ENCODE measurements around the gene SCEL. TPM values are rescaled to one million over a fixed set of nuclear protein-coding genes. Genes with fewer than 3 reads are reported as not detected.

The SCEL gene
- total RNA-seq, 1 donor from 2014 or later, result not detected

GRCh38 chr13:77619655-77620054, 84.1 kb downstream of the SCEL start:
- no peak for TF ChIP-seq CTCF (IDR thresholded peaks at IDR 0.05; ENCODE audit: unreplicated experiment)
- H3K4me3 Mint-ChIP-seq (ENCODE audit: low read depth), result no peak overlapping the region
- H3K9me3 Mint-ChIP-seq (ENCODE audit: low read depth), result no peaks in the 10 kb centered on the region
- H3K36me3 Mint-ChIP-seq (ENCODE audit: insufficient read depth), result no peaks in the 10 kb centered on the region
- no peaks in the 10 kb centered on the region for H3K4me1 Mint-ChIP-seq (ENCODE audit: low read depth)
- H3K27me3 Mint-ChIP-seq, result peaks cover 3% of the 10 kb centered on the region
- H3K27ac Mint-ChIP-seq, result no peak overlapping the region
- no peak for DNase-seq (ENCODE audit: low spot score, unreplicated experiment)

GRCh38 chr13:77620138-77620537, 84.6 kb downstream of the SCEL start:
- Mint-ChIP-seq H3K4me1 (ENCODE audit: low read depth) (no peaks in the 10 kb centered on the region), H3K4me3 (ENCODE audit: low read depth) (no peak overlapping the region), H3K36me3 (ENCODE audit: insufficient read depth) (no peaks in the 10 kb centered on the region), H3K27me3 (peaks cover 3% of the 10 kb centered on the region), H3K27ac (no peak overlapping the region), H3K9me3 (ENCODE audit: low read depth) (no peaks in the 10 kb centered on the region)
- TF ChIP-seq CTCF (IDR thresholded peaks at IDR 0.05; ENCODE audit: unreplicated experiment), result no peak
- no peak for DNase-seq (ENCODE audit: low spot score, unreplicated experiment)

GRCh38 chr13:77623806-77624205, 88.3 kb downstream of the SCEL start:
- TF ChIP-seq CTCF (IDR thresholded peaks at IDR 0.05; ENCODE audit: unreplicated experiment), result no peak
- Mint-ChIP-seq H3K9me3 (ENCODE audit: low read depth) (no peaks in the 10 kb centered on the region), H3K4me3 (ENCODE audit: low read depth) (no peak overlapping the region), H3K27ac (no peak overlapping the region), H3K27me3 (peaks cover 3% of the 10 kb centered on the region), H3K36me3 (ENCODE audit: insufficient read depth) (no peaks in the 10 kb centered on the region), H3K4me1 (ENCODE audit: low read depth) (no peaks in the 10 kb centered on the region)
- no peak for DNase-seq (ENCODE audit: low spot score, unreplicated experiment)

GRCh38 chr13:77628170-77628569, 92.7 kb downstream of the SCEL start:
- Mint-ChIP-seq H3K27ac (no peak overlapping the region), H3K4me1 (ENCODE audit: low read depth) (no peaks in the 10 kb centered on the region), H3K9me3 (ENCODE audit: low read depth) (no peaks in the 10 kb centered on the region), H3K36me3 (ENCODE audit: insufficient read depth) (no peaks in the 10 kb centered on the region), H3K4me3 (ENCODE audit: low read depth) (no peak overlapping the region), H3K27me3 (no peaks in the 10 kb centered on the region)
- no peak for TF ChIP-seq CTCF (IDR thresholded peaks at IDR 0.05; ENCODE audit: unreplicated experiment)
- DNase-seq (ENCODE audit: low spot score, unreplicated experiment), result no peak

- no peak for DNase-seq (ENCODE audit: low spot score, unreplicated experiment)
- Mint-ChIP-seq H3K4me3 (ENCODE audit: low read depth) (no peak overlapping the region), H3K27ac (no peak overlapping the region), H3K4me1 (ENCODE audit: low read depth) (peaks cover 2% of the 10 kb centered on the region), H3K27me3 (no peaks in the 10 kb centered on the region), H3K9me3 (ENCODE audit: low read depth) (no peaks in the 10 kb centered on the region), H3K36me3 (ENCODE audit: insufficient read depth) (no peaks in the 10 kb centered on the region)
- TF ChIP-seq CTCF (IDR thresholded peaks at IDR 0.05; ENCODE audit: unreplicated experiment), result no peak
Measured at GRCh38 chr13:77637588-77637987, 102.1 kb downstream of the SCEL start.
